ENCODE results near the gene GFPT2.
"Not testable (repeated sequence)": the region's sequence is repeated elsewhere in the genome, so short reads cannot be mapped to it uniquely, and the experiment has no call there.

GFPT2 gene

GRCh38 chr5:180304431-180305375 is 48.4 kb downstream of the GFPT2 start:
- no peak for DNase-seq (ENCODE audit: low spot score)

DNA sequence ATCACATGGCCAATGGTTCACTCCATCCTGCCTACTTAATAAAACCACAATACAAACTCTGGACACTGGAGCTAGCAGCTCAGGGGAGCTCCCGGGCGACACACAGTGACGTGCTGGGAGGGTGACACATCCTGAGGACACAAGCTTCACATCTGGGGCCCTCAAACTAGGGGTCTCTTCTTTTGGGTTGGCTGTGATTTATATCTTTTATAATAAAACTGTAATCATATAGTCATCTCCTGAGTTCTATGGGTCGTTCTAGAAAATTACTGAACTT is 49.2 kb downstream of the GFPT2 start:
- DNase-seq (ENCODE audit: low spot score), result no peak

DNA sequence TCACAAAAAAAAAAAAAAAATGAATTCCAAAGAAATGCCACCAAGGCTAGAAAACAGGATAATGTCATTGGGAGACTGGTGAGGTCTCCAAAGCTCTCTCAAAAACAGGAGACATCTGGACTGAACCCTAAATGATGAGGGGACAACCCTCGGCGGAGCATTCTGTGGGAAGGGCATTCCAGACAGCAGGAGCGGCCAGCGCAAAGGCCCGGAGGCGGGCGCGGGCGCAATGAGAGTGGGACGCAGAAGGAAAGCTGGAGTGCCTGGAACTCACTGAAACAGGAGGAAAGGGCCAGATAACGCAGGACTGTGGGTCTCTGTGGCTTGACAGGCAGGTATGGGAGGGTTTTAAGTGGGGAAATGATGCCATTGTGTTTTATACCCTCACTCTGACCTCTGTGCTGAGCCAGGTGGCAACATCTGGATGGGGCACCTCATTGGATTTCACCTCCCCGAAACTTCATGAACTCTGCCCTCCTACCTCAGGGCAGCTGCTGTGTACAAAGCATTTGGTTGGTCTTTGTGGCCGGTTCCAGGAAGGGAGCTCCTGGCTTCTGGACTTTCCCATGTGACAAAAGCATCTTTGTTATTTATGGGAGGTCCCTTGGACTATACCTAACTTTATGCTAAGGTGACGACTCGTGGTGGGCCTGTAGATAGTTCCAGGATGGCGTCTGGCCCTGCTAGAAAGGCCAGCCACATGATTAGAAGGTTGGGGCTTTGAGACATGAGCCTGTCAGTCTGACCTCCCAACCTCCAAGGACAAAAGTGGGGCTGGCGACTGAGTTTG is 49.7 kb downstream of the GFPT2 start:
- no peak for DNase-seq (ENCODE audit: low spot score)

- DNase-seq (ENCODE audit: low spot score), result no peak
Observed at GRCh38 chr5:180302256-180302655, 50.9 kb downstream of the GFPT2 start.

- no peak for DNase-seq (ENCODE audit: low spot score)
Observed at GRCh38 chr5:180301253-180301652, 51.9 kb downstream of the GFPT2 start.

DNA sequence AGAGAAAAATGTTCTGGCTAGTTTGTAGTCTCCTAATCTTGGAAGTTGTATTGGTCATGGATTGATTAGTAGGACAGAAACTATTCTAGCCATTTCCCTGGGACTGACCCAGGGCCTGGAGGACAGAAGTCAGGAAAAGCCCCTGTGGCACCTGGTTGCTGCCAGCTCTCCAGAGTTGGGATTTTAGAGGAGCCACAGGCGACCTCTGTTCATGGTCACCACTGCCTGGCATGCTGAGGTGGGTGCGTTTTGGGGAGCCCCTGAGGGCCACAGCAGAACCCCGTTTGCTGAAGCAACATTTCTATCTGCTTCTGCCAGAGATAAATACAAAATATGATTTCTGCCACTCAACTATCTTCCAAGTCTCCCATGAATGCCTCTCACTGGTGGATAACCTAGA is 53.6 kb downstream of the GFPT2 start:
- DNase-seq (ENCODE audit: low spot score), result no peak

DNA sequence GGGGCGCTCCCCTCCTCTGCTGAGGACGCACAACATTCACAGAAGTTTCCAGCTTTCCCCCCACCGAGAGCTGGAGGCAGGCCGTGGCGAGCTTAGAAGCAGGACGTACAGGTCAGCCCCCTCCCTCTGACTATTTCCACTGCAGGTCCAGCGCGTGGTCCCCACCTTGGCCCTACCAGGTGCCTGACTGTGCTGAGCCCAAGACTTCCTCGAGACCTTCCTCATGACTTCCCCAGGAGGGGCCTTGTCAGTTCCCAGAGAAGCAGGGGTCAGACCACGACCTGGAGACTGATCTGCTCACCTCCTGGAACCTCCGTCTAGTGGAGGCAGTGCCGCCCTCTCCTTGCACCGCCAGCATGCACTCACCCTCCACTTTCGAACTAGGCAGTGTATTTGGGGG is 54.1 kb downstream of the GFPT2 start:
- not testable (repeated sequence) for DNase-seq (ENCODE audit: low spot score)

DNA sequence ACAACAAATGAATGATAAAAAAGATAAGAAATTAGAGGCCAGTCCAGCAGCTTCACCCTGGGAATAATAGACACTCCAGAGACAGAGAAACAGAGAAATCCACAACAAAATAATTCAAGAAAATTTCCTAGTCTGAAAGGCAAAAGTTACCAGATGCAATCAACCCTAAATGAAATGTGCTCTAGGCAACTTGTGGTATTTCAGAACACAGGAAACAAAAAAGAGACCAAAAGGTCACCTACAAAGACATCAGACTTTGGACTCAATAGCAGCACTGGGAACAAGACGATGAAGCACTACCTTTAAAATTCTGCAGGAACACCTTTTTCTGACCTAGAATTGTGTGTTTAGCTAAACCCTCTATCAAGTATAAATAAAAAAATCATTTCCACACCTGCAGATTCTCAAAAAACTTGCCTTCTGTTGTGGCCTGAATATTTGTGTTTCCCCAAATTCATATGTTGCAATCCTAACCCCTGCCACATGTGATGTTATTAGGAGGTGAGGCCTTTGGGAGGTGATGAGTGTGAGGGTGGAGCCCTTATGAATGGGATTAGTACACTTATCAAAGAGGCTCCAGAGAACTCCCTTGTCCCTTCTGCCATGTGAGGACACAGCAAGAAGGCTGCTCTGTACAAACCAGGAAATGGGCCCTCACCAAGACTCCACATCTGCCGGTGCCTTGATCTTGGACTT is 55.4 kb downstream of the GFPT2 start:
- no peak for DNase-seq (ENCODE audit: low spot score)

DNA sequence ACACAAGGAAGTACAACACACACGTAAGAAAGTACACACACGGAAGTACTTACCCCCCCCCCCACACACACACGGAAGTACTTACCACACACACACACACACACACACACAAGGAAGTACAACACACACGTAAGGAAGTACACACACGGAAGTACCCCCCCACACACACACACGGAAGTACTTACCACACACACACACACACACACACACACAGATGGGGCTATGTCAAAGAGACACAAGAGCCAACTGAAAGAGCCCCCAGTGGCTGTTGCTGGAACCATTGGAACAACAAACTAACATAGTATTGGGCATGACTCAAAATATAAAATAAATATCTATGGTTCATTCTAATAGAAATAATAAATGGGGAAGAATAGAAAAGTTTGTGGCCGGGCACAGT is 56.4 kb downstream of the GFPT2 start:
- no peak for DNase-seq (ENCODE audit: low spot score)

- no peak for DNase-seq (ENCODE audit: low spot score)
Observed at GRCh38 chr5:180294913-180295555, 58.1 kb downstream of the GFPT2 start.

GRCh38 chr5:180294411-180294810 is 58.7 kb downstream of the GFPT2 start:
- DNase-seq (ENCODE audit: low spot score), result no peak

DNA sequence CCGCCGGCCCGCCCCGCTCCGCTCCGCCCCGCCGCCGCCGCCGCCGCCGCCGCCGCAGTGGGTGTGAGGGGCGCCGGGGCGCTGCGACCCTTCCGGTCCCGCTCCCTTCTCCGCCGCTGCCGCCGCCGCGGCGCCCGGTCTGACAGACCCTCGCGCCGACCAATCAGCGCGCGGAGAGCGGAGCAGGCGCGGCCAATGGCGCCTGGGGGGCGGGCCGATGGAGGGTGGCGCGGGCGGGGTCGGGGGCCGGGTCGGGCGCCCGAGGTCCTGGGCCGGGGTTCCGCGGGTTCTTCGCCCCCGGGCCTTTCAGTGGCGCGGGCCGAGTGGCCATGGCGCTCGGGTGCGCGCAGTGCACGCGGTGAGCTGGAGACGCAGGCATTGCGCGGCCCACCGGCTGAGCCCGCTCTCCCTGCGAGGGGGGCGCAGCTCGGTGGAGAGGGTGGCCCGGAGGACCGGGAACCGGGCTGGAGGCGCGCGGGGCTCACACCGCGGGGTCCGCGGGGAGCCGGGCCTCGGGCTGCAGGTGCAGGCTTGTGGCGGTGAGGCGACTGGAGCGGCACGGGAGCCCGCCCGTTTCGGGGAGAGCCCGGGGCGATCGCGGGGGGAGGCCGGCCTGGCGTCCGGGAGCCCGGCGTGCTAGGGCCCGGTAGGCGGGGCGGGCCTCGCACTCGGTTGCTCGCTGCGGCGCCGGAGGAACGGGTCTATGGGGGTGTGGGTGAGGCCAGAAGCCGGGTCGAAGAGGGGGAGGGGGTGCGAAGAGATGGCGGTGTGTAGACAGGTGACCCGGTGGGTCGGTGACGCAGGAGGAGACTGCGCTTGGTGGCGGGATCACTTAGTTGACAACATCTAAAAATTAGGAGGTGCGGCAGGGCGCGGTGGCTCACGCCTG is 60.9 kb downstream of the GFPT2 start, which contains the start of gene MAPK9:
Gene MAPK9, minus strand, starts transcription at position 141 of the 889 bp plus-strand sequence. CDS start 11,522 bp downstream, outside the sequence.
- DNase-seq (ENCODE audit: low spot score), result peak; percentile 88

GRCh38 chr5:180291234-180291940 is 61.7 kb downstream of the GFPT2 start:
- DNase-seq (ENCODE audit: low spot score), result peak; percentile 50

DNA sequence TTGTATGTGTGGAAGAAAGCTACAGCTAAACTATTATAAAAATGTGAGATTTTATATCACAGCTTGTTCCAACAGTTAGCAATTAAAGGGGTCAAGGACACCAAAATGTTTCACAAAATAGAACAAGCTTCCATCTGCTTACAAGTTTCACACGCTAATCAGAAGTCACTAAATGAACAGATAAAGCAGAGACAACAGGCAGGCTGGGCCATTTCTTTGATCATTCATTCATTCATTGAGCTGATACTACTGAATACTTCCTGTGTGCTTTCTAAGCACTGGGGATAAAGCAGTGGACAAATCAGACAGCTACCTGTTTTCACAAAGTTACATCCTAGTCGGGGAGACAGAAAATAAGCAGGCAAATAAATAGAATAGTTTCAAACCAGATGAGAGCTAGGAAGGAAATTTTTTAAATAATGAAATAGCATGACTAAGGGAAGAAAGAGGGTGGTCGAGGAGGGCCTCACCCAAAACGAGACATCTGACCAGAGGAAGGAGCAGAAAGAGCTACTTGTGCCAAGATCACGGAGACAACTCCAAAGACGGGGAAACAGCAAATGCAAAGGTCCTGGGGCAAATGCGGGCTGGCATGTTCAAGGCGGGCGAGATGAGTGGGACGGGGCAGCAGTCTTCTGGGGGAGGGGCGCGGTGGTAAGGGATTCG is 62.4 kb downstream of the GFPT2 start:
- DNase-seq (ENCODE audit: low spot score), result no peak

- no peak for DNase-seq (ENCODE audit: low spot score)
Observed at GRCh38 chr5:180289966-180290365, 63.2 kb downstream of the GFPT2 start.

DNA sequence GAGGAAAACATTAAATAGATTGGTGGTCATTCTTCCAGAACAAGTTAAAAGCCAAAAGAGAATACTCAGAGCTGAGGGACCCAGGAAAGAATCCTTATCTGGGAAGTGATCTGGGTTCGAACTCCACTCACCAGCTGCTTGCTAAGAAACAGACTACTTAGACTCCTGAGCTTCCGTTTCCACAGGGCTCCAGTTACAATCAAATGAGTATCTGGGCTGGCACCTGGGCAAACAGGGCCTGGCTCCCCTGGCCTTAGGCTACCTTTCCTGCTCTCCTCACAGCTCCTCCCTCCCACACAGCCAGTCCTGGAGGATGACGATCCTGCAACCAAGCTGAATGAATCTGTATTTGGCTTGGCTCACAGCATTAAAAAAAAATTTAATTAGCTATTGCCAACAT is 63.7 kb downstream of the GFPT2 start:
- DNase-seq (ENCODE audit: low spot score), result no peak

GRCh38 chr5:180287868-180288267 is 65.3 kb downstream of the GFPT2 start:
- DNase-seq (ENCODE audit: low spot score), result no peak

GRCh38 chr5:180287404-180287803 is 65.7 kb downstream of the GFPT2 start:
- no peak for DNase-seq (ENCODE audit: low spot score)

DNA sequence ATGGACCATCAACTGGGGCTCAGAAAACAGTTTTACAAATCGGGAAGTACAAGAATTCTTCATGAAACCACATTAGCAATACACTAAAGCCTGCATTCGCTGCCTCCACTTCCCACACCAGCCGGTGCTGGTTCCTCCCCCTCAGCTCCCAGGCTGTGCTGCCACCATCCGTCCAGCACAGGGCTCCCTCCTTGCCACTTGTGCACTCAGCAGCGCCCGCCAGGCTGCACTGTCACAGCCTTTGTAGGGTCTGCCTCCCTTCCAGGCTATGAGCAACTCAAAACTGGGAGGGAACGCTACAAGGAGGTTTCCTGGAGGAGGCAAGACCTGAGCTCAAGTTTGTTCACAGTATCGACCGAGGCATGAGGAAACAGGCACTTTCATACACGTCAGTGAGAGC is 69.0 kb downstream of the GFPT2 start:
- no peak for DNase-seq (ENCODE audit: low spot score)
